NCI-H128 (cell line): ENCODE data around the gene CACTIN.
"Not testable (repeated sequence)": the region's sequence is repeated elsewhere in the genome, so short reads cannot be mapped to it uniquely, and the experiment has no call there.

Source experiments
- DNase-seq: peaks from one replicate; lab custom pipeline; 2025; ENCODE audit not compliant: unreplicated experiment; lab: John Stamatoyannopoulos, UW

CACTIN gene

GRCh38 chr19:3626473-3627350, at the start of gene CACTIN:
CACTIN (minus strand) TSS chr19:3626790; CDS start chr19:3626762, 28 bp downstream.
- peak; percentile 96 for DNase-seq

GRCh38 chr19:3674784-3675543, 48.4 kb upstream of the CACTIN start:
- no peak for DNase-seq

DNA sequence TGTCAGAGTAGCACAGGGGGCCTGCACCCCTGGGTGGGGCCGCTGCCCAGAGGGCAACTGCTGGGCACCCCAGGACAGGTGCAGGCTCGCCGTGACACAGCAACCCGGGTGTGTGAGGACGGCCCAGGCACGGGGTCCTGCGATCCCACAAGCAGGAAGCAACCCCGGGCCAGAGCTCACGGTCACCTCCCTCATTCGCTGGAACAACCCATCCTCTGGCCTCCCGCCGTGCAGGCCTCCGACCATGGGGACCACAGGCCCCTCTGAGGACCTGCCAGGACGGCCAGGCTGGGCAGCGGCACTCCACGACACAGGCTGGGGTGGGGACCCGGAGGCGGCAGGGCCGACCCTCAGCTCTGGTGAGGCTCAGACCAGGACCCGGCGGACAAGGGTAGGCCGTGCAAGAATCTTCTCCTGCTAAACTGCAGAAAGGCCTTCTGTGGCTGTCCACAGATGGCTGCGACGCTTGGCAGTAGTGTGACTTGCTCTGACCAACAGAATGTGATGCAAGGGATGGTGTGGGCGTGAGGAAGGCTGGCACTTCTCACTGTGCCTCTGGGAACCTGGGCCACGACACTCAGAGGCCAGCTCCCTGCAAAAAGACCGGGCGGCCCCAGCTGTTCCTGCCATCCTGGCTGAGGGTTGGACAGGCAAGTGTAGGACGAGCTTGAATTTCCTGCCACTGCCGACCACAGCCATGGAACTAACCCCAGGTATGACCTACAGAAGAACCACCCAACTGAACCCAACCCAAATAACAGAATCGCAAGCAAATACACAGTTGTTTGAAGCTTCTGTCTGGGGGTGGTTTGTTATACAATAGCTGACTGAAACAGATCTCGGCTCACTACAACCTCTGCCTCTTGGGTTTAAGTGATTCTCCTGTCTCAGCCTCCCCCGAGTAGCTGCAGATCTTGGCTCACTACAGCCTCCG, 47.2 kb upstream of the CACTIN start:
- DNase-seq = no peak

GRCh38 chr19:3672993-3673392, 46.4 kb upstream of the CACTIN start:
- DNase-seq = no peak

GRCh38 chr19:3672575-3672948, 46.0 kb upstream of the CACTIN start:
- DNase-seq = no peak

DNA sequence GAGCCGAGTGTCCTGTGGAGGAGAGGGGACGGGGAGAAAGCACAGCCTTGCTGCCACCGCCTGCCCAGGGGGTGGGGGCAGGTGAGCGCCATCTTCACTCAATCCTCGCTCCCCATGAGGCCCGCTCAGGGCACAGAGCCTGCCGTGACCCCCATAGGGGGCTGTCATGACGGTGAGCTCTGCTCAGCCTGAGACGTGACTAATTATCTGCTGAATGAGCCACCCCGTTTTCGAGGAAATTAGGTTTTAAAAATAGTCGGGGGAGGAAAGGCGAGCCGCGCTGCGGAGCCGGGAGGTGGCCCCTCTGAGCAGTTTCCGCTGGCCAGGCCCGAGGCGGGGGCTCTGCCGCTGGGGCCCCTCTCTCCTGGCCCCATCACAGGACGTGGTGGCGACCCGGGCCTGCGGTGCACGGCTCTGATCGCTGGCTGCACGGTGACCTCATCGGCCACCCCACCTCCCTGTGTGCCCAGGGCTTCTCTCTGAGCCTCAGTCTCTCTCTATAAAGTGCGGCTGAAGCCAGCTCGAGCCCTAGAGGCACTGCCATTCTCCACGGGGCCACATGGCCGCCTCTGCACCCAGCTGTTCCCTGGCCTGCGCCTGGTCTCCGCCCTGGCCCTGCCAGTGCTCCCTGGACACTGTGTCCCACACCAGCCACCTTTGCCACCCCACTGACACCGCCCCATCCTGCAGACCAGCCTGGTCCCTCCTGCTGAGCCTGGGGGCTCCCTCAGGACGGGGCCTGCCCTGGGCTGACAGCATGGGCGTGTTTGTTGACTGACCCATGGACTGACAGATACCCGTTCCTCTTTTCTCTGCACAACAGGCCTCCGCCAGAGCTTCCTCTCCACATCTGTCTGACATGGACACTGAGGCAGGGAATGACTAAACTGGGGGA, 45.3 kb upstream of the CACTIN start:
- DNase-seq = no peak

DNA sequence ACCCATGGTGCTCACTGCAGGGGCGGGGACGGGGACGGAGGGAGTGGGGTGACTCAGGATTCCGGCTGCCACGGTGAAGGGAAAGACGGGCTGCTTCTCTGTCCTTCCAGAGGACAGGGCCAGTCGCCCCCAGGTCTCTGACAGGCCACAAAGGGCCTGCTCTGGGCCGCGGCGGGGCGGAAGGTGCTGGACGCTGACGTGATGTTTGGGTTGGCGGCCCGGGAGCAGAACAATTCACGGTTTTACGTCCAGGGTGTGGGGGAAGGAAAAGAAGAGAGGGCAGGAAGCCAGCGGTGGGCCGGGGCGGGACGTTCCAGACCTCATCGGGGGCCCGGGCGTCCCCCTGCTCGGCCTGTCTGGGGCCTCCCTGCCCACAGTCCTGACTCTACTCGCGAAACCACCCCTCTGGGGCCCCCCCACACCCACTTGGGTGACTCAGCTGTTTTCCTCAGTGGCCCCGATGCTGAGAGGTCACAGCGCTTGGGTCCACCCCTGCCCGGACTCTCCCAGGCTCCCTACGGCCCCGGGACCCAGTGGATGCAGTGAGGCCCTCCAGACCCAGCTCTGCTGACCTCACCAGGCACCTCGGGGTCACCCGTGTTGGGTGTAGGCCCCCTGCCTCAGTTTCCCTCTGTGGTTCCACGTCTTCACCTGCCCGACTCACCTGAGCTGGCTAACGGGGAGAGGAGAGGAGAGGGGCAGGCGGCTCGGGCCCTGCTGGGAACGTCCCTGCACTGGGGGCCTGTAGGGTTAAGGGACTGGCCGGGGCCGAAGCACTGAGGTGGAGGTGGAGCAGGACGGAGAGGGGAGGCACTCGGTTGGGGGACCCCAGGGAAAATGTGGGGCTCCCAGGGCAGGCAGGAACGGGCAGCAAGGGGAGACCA, 44.4 kb upstream of the CACTIN start:
- DNase-seq = no peak

DNA sequence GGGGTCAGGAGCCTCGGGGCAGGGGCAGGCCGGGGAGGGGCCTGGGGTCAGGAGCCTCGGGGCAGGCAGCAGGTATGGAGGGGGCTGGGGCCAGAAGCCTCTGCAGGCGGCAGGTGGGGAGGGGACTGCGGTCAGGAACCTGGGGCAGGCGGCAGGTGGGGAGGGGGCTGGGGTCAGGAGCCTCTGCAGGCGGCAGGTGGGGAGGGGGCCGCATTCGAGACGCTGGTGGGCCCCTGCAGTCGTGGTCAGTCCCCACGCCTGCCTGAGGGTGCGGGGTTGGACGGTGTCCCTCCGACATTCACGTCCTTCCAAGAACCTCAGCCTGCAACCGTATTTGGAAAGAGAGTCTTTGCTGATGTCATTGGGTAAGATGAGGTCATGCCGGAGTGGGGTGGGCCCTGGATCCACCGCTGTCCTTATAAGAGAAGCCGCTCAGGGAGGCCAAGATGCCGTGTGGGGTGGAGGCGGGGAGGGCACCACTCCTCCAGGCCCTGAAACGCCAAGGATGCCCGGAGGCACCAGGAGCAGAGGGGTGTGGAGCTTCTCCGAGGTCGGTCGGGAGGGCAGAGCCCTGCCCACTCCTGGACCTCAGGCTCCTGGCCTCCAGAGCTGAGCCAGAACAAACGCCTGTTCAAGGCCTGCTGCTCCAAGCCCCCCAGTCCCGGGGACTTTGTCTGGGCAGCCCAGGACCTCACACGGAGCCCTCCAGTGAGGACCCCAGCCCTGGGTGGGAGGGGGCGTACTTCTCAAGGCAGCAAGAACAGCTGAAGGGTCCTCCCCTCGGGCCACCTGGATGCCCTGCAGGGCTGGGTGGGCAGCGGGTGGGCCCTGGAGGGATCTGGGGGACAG, 43.6 kb upstream of the CACTIN start:
- no peak for DNase-seq

GRCh38 chr19:3669082-3669946, 42.7 kb upstream of the CACTIN start:
- no peak for DNase-seq

DNA sequence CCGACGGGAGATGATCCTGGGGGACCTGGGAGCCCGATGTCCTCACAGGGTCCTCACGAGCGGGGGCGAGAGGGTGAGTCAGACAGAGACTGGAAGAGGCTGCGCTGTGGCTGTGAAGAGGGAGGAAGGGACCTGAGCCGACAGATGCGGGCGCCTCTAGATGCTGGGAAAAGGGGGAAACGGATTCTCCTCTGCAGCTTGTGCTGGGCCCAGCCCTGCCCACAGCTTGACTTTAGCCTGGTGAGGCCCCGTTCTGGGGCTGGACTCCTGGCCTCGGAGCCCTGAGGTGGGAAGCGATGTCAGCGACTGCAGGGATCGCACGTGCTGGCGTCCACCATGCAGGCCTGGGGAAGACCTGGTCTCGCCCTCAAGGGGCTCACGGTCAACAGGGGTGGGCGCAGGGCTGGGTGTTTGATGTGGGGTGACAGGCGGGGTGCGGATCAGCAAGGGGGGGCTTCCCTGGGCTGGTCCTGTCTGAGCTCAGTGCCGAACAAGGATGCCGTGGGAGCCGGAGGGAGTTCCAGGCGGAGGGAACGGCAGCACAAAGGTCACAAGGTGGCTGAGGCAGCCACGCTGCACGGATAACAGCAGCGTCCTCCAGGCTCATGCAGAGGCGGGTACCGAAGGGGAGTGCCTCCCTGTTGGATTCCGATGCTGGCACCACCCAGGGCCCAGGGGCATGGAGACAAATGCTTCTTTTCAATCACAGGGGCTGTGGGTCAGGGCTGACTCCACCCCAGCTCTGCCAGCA, 41.9 kb upstream of the CACTIN start:
- DNase-seq = no peak

DNA sequence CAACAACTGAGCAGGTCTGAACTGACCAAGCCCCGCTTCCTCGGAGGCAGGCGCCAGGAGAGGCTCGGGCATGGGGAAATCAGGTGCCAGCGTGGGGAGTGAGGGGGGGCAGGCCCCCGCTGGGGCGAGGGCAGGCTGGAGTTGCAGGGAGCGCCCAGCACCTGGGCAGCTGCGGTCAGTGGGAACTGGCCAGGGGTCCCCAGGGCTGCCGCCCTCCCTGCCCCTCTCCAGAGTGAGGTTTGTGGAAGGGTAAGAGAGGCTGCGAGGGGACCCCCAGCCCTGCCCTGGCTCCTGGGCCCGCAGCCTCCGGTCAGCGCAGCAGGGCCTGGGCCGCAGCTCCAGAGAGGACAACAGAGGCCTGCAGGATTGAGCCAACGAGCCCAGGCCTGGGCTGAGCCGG, 41.2 kb upstream of the CACTIN start:
- no peak for DNase-seq

DNA sequence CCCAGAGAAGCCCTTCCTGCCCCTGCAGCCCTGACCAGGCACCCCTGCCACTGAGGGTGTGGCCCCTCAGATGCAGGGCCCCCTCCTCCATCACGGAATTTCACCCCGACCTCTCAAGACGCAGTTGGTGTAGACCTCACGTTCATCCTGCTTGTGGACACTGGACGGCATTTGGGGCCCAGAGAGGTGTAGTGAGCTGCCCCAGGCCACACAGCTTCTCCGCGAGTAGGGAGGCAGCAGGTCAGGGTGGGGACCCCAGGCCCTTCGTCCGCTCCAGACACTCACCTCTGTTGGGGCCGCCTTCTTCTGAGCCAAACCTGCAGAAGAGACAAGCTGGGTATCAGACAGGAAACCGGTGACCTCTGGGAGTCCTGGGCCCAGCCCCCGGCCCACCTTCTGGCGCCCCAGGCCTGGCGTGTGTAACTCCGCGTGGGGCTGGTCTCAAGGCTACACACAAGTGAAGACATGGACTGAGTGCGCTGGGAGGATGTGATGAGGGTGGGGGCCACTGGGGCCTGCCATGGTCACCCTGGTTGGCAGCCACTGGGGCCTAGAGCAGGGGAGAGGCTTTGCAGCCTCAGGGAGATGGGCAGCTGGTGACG, 40.5 kb upstream of the CACTIN start:
- no peak for DNase-seq

GRCh38 chr19:3666545-3666856, 39.9 kb upstream of the CACTIN start:
- not testable (repeated sequence) for DNase-seq

DNA sequence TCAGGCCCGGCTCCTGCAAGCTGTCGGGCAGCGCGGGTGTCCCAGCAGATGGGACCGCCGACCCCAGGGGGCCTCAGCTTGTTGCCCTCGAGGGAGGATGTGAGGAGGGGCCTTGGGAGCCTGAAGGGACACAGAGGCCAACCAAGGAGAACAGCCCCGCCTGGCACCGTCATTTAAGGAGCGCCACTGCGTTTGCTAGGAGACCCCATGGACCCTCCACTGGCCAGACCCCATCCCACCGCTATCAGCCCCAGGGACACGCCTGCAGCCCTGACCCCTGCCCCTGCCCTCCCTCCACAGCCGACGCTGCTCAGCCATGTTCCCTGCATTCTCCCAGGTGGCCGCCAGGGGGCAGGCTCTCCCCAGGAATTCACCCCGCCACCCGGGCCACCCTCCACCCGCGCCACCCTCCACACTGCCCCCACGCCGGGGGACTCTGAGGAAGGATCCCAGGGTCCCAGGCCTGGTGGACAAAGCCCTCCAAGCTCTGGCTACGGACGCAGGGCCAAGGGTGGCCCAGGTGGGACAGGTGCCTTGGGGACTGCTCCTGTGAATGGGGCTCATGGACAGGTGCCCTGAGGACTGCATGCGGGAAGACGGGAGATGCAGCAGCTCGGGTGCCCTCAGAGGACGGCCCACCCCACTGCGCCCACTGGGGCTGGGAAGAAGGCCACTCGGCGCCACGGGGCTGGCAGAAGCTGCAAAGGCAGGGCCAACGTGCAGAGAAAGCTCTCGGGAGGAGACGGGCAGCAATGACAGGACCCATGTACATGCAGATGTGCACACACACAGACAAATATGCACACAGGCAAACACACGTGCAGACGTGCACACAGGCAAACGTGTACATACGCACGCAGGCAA, 39.3 kb upstream of the CACTIN start:
- no peak for DNase-seq

GRCh38 chr19:3664879-3665642, 38.5 kb upstream of the CACTIN start:
- DNase-seq = no peak
